Pons (tissue), 1 donor: ENCODE measurements around the gene TPO.
"Not testable (repeated sequence)": the region's sequence is repeated elsewhere in the genome, so short reads cannot be mapped to it uniquely, and the experiment has no call there.

ENCODE experiments used
- DNase-seq: peaks from one replicate; pipeline ENCODE4 v3.0.0-alpha.2; 2016; ENCODE audit warnings: low spot score

TPO gene

GRCh38 chr2:1405967-1406366 is 7.3 kb upstream of the TPO start:
- no peak for DNase-seq

- no peak for DNase-seq
Observed at GRCh38 chr2:1406434-1406833, 6.8 kb upstream of the TPO start.

- no peak for DNase-seq
Observed at GRCh38 chr2:1407950-1408675, 5.2 kb upstream of the TPO start.

GRCh38 chr2:1414121-1414520 is 858 bp downstream of the TPO start:
- DNase-seq = no peak

- not testable (repeated sequence) for DNase-seq
Observed at GRCh38 chr2:1414901-1415300, 1.6 kb downstream of the TPO start.

GRCh38 chr2:1415501-1415900 is 2.2 kb downstream of the TPO start:
- DNase-seq = no peak

- no peak for DNase-seq
Observed at GRCh38 chr2:1418566-1418965, 5.3 kb downstream of the TPO start.

- no peak for DNase-seq
Observed at GRCh38 chr2:1420746-1421480, 7.7 kb downstream of the TPO start.

GRCh38 chr2:1421731-1422130 is 8.5 kb downstream of the TPO start:
- no peak for DNase-seq

GRCh38 chr2:1422131-1422530 is 8.9 kb downstream of the TPO start:
- DNase-seq = no peak

- peak; percentile 10 for DNase-seq
Observed at GRCh38 chr2:1422716-1423285, 9.5 kb downstream of the TPO start.

- DNase-seq = no peak
Observed at GRCh38 chr2:1427086-1427485, 13.8 kb downstream of the TPO start.

- DNase-seq = no peak
Observed at GRCh38 chr2:1429895-1430294, 16.6 kb downstream of the TPO start.

GRCh38 chr2:1430491-1430890 is 17.2 kb downstream of the TPO start:
- no peak for DNase-seq

- DNase-seq = no peak
Observed at GRCh38 chr2:1431886-1432400, 18.7 kb downstream of the TPO start.

- no peak for DNase-seq
Observed at GRCh38 chr2:1432726-1433125, 19.5 kb downstream of the TPO start.

- no peak for DNase-seq
Observed at GRCh38 chr2:1436369-1436768, 23.1 kb downstream of the TPO start.

- no peak for DNase-seq
Observed at GRCh38 chr2:1437101-1437500, 23.8 kb downstream of the TPO start.

GRCh38 chr2:1437537-1437936 is 24.3 kb downstream of the TPO start:
- DNase-seq = no peak

GRCh38 chr2:1438972-1439371 is 25.7 kb downstream of the TPO start:
- DNase-seq = no peak

- no peak for DNase-seq
Observed at GRCh38 chr2:1440581-1440980, 27.3 kb downstream of the TPO start.

- no peak for DNase-seq
Observed at GRCh38 chr2:1446301-1446700, 33.0 kb downstream of the TPO start.

GRCh38 chr2:1448009-1448408 is 34.7 kb downstream of the TPO start:
- DNase-seq = no peak
